Naive thymus-derived CD4-positive, alpha-beta T cell (primary cell): ENCODE data around the gene DYNLT5. TPM values are rescaled to one million over a fixed set of nuclear protein-coding genes. Genes with fewer than 3 reads are reported as not detected.
A peak's percentile ranks its signal among the peaks of the same experiment; 100 is the strongest.
"Not testable (repeated sequence)": the region's sequence is repeated elsewhere in the genome, so short reads cannot be mapped to it uniquely, and the experiment has no call there.

Experiments
- ATAC-seq: fragments of 150-1000 bp; cut with Tn5 transposase; 2 replicates; pipeline ENCODE4 v1.10.0; 2021; ENCODE audit warnings: mild to moderate bottlenecking, moderate library complexity
- CTCF ChIA-PET: fragments of 350-600 bp; sonication (Branson Sonifier 250); formaldehyde crosslinking; loops from one replicate; lab custom pipeline; 2021; ENCODE audit warnings: antibody characterized with exemption; lab: Charles Lee
- POLR2A ChIA-PET: fragments of 350-600 bp; sonication (Branson Sonifier 250); formaldehyde crosslinking; loops from one replicate; lab custom pipeline; 2021; ENCODE audit warnings: antibody characterized with exemption, inconsistent platforms; lab: Charles Lee
- DNase-seq, 9 donors: peaks; one replicate each; pipeline versions ENCODE4 v3.0.0 to v3.0.0-alpha.2; 2020 to 2022; ENCODE audit warnings: mixed read lengths in 1 of 9
- H3K27ac ChIP-seq: one replicate; pipeline ENCODE4 v1.7.0; 2013; ENCODE audit warnings: mild to moderate bottlenecking, low read depth, low read length, moderate library complexity
- H3K27me3 ChIP-seq, 2 donors: one replicate each; pipeline ENCODE4 v1.7.0; 2013; ENCODE audit warnings: low read length in 2 of 2, mild to moderate bottlenecking in 2 of 2, moderate library complexity in 2 of 2; ENCODE audit not compliant: control insufficient read depth in 2 of 2, insufficient read depth in 2 of 2
- H3K36me3 ChIP-seq, 3 experiments: 1 replicate in 2 of 3; 2 replicates in 1 of 3; pipeline ENCODE4 v1.7.0; 2013; ENCODE audit warnings: low read length in 3 of 3, mild to moderate bottlenecking in 3 of 3, moderate library complexity in 1 of 3; ENCODE audit not compliant: insufficient read depth in 3 of 3, control insufficient read depth in 2 of 3
- H3K4me1 ChIP-seq, 2 donors: one replicate each; pipeline ENCODE4 v1.7.0; 2013; ENCODE audit warnings: low read length in 2 of 2, mild to moderate bottlenecking in 2 of 2, moderate library complexity in 1 of 2; ENCODE audit not compliant: control insufficient read depth in 2 of 2, insufficient read depth in 2 of 2
- H3K4me3 ChIP-seq: 2 replicates; pipeline ENCODE4 v1.7.0; 2013; ENCODE audit warnings: mild to moderate bottlenecking, low read length
- H3K9me3 ChIP-seq, 3 experiments: 1 replicate in 2 of 3; 2 replicates in 1 of 3; pipeline ENCODE4 v1.7.0; 2013; ENCODE audit warnings: low read length in 3 of 3; ENCODE audit not compliant: control insufficient read depth in 2 of 3
- H3K27ac Mint-ChIP-seq, 9 donors: one replicate each; pipeline ENCODE4 v1.8.0; 2020 to 2022; ENCODE audit warnings: mixed read lengths in 9 of 9, mild to moderate bottlenecking in 8 of 9, moderate library complexity in 5 of 9, inconsistent platforms in 2 of 9
- H3K27me3 Mint-ChIP-seq, 5 donors: one replicate each; pipeline ENCODE4 v1.8.0; 2021 to 2022; ENCODE audit warnings: mixed read lengths in 5 of 5, mild to moderate bottlenecking in 1 of 5
- H3K36me3 Mint-ChIP-seq, 5 donors: one replicate each; pipeline ENCODE4 v1.8.0; 2020 to 2022; ENCODE audit warnings: mixed read lengths in 5 of 5, mild to moderate bottlenecking in 3 of 5, inconsistent platforms in 1 of 5
- H3K4me1 Mint-ChIP-seq, 7 donors: one replicate each; pipeline ENCODE4 v1.8.0; 2020 to 2022; ENCODE audit warnings: mixed read lengths in 7 of 7, mild to moderate bottlenecking in 3 of 7, inconsistent platforms in 1 of 7
- H3K4me3 Mint-ChIP-seq, 10 donors: one replicate each; pipeline ENCODE4 v1.8.0; 2020 to 2022; ENCODE audit warnings: mild to moderate bottlenecking in 10 of 10, mixed read lengths in 10 of 10, moderate library complexity in 6 of 10, inconsistent platforms in 2 of 10
- H3K9me3 Mint-ChIP-seq, 11 donors: one replicate each; pipeline ENCODE4 v1.8.0; 2020 to 2022; ENCODE audit warnings: mixed read lengths in 11 of 11, mild to moderate bottlenecking in 4 of 11, inconsistent platforms in 1 of 11, moderate library complexity in 1 of 11
- intact Hi-C, 2 donors: fragments of 100-400 bp; cut with micrococcal nuclease; formaldehyde crosslinking; loops; one replicate each; pipeline ENCODE4 v1.15.1; 2023
- polyA plus RNA-seq, 2 donors: library from polyadenylated mRNA; unstranded; fragments of 300-500 nt; fragmentation: Illumina TruSeq; gene quantifications; one replicate each; pipeline ENCODE4 v1.2.3, GENCODE V29; 2021
- total RNA-seq, 6 experiments: library from RNA in 5 of 6; stranded (reverse) in 5 of 6; gene quantifications; 1 replicate in 5 of 6; 2 replicates in 1 of 6; pipeline ENCODE4 v1.2.3 and lab custom pipeline; 2021 to 2026

Gene DYNLT5
- total and polyA plus RNA-seq, 7 experiments from 2014 or later = 0.46 TPM; not detected in 6

GRCh38 chr1:66731170-66731865 is 20.9 kb upstream of the DYNLT5 start:
- DNase-seq (no peak), ATAC-seq (no peak)
- Histone ChIP-seq H3K27ac (no peak overlapping the region), H3K27me3 (no peaks in the 10 kb centered on the region), H3K4me3 (no peak overlapping the region), H3K9me3 (no peaks in the 10 kb centered on the region), H3K4me1 (peaks cover 0 to 3% of the 10 kb centered on the region in 2 donors), H3K36me3 (no peaks in the 10 kb centered on the region)
- CTCF ChIA-PET = interaction anchor here (0.7 kb wide), 1 partner anchor 11 kb away, joined by 3 read pairs; no protein-coding TSS in a partner anchor
- Mint-ChIP-seq H3K27me3 (peaks cover 0 to 8% (median 3%) of the 10 kb centered on the region in 5 donors), H3K9me3 (no peaks in the 10 kb centered on the region), H3K36me3 (peaks cover 0 to 4% (median 0%) of the 10 kb centered on the region in 5 donors), H3K27ac (peak overlapping the region in 4 of 9 donors; percentile 18 to 79 (median 28)), H3K4me3 (no peak overlapping the region), H3K4me1 (peaks cover 8 to 21% (median 14%) of the 10 kb centered on the region in 7 donors)
- intact Hi-C loops = no loop called here
- POLR2A ChIA-PET = no interaction called here

- Mint-ChIP-seq H3K4me3 (no peak overlapping the region), H3K36me3 (peaks cover 0 to 4% (median 0%) of the 10 kb centered on the region in 5 donors), H3K4me1 (peaks cover 8 to 21% (median 14%) of the 10 kb centered on the region in 7 donors), H3K9me3 (no peaks in the 10 kb centered on the region), H3K27ac (peak overlapping the region in 4 of 9 donors; percentile 6 to 85 (median 16)), H3K27me3 (peaks cover 0 to 1% (median 0%) of the 10 kb centered on the region in 5 donors)
- H3K27me3 ChIP-seq = no peaks in the 10 kb centered on the region
- no peak for DNase-seq
- peaks cover 0 to 3% of the 10 kb centered on the region in 2 donors for H3K4me1 ChIP-seq
- no peak overlapping the region for H3K27ac ChIP-seq
- intact Hi-C loops = no loop called here
- POLR2A ChIA-PET = interaction anchor here (0.6 kb wide), 1 partner anchor 773 kb away, joined by 3 read pairs; no protein-coding TSS in a partner anchor
- no peak overlapping the region for H3K4me3 ChIP-seq
- no peaks in the 10 kb centered on the region for H3K36me3 ChIP-seq
- peak; percentile 83 for ATAC-seq
- H3K9me3 ChIP-seq = no peaks in the 10 kb centered on the region
- CTCF ChIA-PET = interaction anchor here (0.7 kb wide), 1 partner anchor 10 kb away, joined by 3 read pairs; no protein-coding TSS in a partner anchor
Observed at GRCh38 chr1:66732407-66733166, 19.7 kb upstream of the DYNLT5 start.

GRCh38 chr1:66733348-66734017 is 18.8 kb upstream of the DYNLT5 start:
- Histone ChIP-seq H3K36me3 (no peaks in the 10 kb centered on the region), H3K27me3 (no peaks in the 10 kb centered on the region), H3K4me1 (peaks cover 0 to 2% of the 10 kb centered on the region in 2 donors), H3K9me3 (no peaks in the 10 kb centered on the region), H3K4me3 (no peak overlapping the region), H3K27ac (no peak overlapping the region)
- H3K36me3 Mint-ChIP-seq = peaks cover 0 to 2% (median 0%) of the 10 kb centered on the region in 5 donors
- CTCF ChIA-PET = interaction anchor here (0.8 kb wide), 1 partner anchor 8 kb away, joined by 3 read pairs; no protein-coding TSS in a partner anchor
- no peak for ATAC-seq
- no peaks in the 10 kb centered on the region for H3K27me3 Mint-ChIP-seq
- POLR2A ChIA-PET = interaction anchor here (0.6 kb wide), 2 partner anchors 774 to 801 kb away, joined by 3 read pairs; no protein-coding TSS in a partner anchor
- DNase-seq = no peak
- H3K4me3 Mint-ChIP-seq = no peak overlapping the region
- H3K27ac Mint-ChIP-seq = no peak overlapping the region
- intact Hi-C loops = no loop called here
- peaks cover 8 to 21% (median 13%) of the 10 kb centered on the region in 7 donors for H3K4me1 Mint-ChIP-seq
- H3K9me3 Mint-ChIP-seq = no peaks in the 10 kb centered on the region

- CTCF ChIA-PET, H3K36me3 ChIP-seq: not testable (repeated sequence)
Observed at GRCh38 chr1:66734531-66734930, 17.7 kb upstream of the DYNLT5 start.

GRCh38 chr1:66737836-66738235 is 14.4 kb upstream of the DYNLT5 start:
- Mint-ChIP-seq H3K4me3 (no peak overlapping the region), H3K4me1 (peaks cover 0 to 13% (median 7%) of the 10 kb centered on the region in 7 donors), H3K27ac (no peak overlapping the region), H3K27me3 (peaks cover 0 to 2% (median 0%) of the 10 kb centered on the region in 5 donors), H3K36me3 (no peaks in the 10 kb centered on the region), H3K9me3 (no peaks in the 10 kb centered on the region)
- H3K4me1 ChIP-seq = no peaks in the 10 kb centered on the region
- no peak overlapping the region for H3K4me3 ChIP-seq
- DNase-seq (no peak), ATAC-seq (no peak)
- H3K27ac ChIP-seq = no peak overlapping the region
- no peaks in the 10 kb centered on the region for H3K9me3 ChIP-seq
- intact Hi-C loops = no loop called here
- ChIA-PET CTCF (no interaction called here), POLR2A (interaction anchor here (0.7 kb wide), 1 partner anchor 465 kb away, joined by 3 read pairs; no protein-coding TSS in a partner anchor)
- no peaks in the 10 kb centered on the region for H3K27me3 ChIP-seq
- H3K36me3 ChIP-seq = no peaks in the 10 kb centered on the region

More at GRCh38 chr1:66734531-66734930, 17.7 kb upstream of the DYNLT5 start:
- H3K4me3 Mint-ChIP-seq, H3K9me3 ChIP-seq, H3K4me3 ChIP-seq, POLR2A ChIA-PET, H3K9me3 Mint-ChIP-seq, H3K36me3 Mint-ChIP-seq, H3K27me3 Mint-ChIP-seq, DNase-seq, H3K4me1 ChIP-seq, ATAC-seq, intact Hi-C loops, H3K27ac ChIP-seq, H3K27ac Mint-ChIP-seq, H3K27me3 ChIP-seq: not testable (repeated sequence)
- peaks cover under 1 to 16% (median 9%) of the 10 kb centered on the region in 7 donors for H3K4me1 Mint-ChIP-seq

- ChIA-PET CTCF (no interaction called here), POLR2A (no interaction called here)
- DNase-seq (no peak), ATAC-seq (peak; percentile 37)
- H3K27ac Mint-ChIP-seq = peak overlapping the region in 2 of 9 donors; percentile 20 to 38
- H3K4me1 Mint-ChIP-seq = peaks cover 0 to 10% (median 7%) of the 10 kb centered on the region in 7 donors
- intact Hi-C loops = no loop called here
- no peak overlapping the region for H3K4me3 Mint-ChIP-seq
- Histone ChIP-seq H3K27ac (no peak overlapping the region), H3K27me3 (no peaks in the 10 kb centered on the region), H3K4me3 (no peak overlapping the region), H3K4me1 (no peaks in the 10 kb centered on the region), H3K36me3 (no peaks in the 10 kb centered on the region), H3K9me3 (no peaks in the 10 kb centered on the region)
- H3K9me3 Mint-ChIP-seq = no peaks in the 10 kb centered on the region
- no peaks in the 10 kb centered on the region for H3K36me3 Mint-ChIP-seq
- peaks cover 0 to 5% (median 0%) of the 10 kb centered on the region in 5 donors for H3K27me3 Mint-ChIP-seq
Observed at GRCh38 chr1:66739401-66740157, 12.7 kb upstream of the DYNLT5 start.
